ENCODE results near the gene LGALS1.
A peak's percentile ranks its signal among the peaks of the same experiment; 100 is the strongest.
"Not testable (repeated sequence)": the region's sequence is repeated elsewhere in the genome, so short reads cannot be mapped to it uniquely, and the experiment has no call there.

The LGALS1 gene

DNA sequence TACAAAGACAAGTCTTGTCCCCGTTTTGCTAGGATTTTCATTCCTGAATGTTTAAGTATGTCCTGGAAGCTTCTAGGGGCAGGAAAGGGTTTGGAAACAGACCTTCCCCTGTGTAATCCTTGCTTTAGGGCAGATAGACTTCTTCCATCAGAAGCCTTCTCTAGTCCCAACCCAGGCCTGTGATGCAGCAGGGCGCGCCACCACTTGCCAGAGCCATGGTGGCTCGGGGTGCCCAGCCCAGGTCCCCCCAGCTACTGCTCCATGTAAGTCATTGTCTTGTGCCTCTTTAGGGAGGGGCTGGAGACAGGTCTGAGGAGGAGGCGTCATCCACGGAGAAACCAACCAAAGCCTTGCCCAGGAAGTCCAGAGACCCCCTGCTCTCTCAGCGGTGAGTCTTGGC is 15.0 kb downstream of the LGALS1 start:
- DNase-seq (ENCODE audit: low read depth in 2 of 2): no peak

- DNase-seq (ENCODE audit: low read depth in 2 of 2): no peak
Measured at GRCh38 chr22:37690901-37691504, 15.6 kb downstream of the LGALS1 start.

GRCh38 chr22:37692627-37693285 is 17.3 kb downstream of the LGALS1 start:
- no peak for DNase-seq (ENCODE audit: low read depth in 2 of 2)

GRCh38 chr22:37694131-37694530 is 18.7 kb downstream of the LGALS1 start:
- not testable (repeated sequence) for DNase-seq (ENCODE audit: low read depth in 2 of 2)

GRCh38 chr22:37696260-37696656 is 20.8 kb downstream of the LGALS1 start:
- not testable (repeated sequence) for DNase-seq (ENCODE audit: low read depth in 2 of 2)

DNA sequence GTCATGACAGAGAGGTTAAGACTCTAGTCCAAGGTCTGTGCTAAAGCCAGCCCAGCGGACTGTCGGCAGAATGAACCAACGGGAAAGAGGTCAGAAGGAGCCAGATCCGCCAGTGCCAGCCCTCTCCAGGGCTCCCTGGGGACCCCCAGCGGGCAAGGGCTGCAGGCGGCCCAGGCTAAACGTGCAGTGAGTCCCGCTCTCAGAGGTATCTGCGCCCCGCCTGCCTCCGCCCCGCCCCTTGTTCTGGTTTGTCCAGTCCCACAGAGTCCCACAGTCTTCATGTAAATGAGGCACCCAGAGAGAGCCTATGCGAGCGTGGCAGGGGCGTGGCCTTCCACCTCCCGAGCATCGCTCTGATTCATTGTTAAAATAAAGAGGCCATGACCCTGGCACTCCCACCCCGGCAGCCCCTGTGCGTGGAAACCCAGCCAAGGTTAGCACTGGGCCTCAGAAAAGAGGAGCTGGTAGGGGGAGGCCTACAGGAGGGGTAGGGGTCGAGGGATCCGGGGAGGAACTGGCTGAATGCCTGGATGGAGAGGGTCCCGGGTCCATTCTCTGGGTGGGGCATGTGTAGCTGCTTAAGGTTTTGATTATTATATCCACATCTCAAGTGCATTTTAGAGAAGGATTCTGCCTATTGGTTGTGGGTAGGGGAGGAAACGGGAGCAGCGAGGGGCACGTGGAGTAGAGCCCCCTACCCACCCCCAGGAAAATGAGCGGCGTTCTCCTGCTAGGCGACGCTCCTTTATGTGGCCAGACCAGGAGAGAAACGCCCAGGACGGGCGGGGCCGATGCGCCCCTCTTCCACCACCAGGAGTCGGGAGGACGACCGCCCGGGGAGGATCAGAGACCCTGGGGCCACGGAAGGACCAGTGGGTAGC is 21.5 kb downstream of the LGALS1 start, which contains the start of gene TRIOBP:
Gene TRIOBP, plus strand, starts transcription at position 392 of the 881 bp plus-strand sequence. CDS start 4,318 bp downstream, outside the sequence.
- peak; percentile 86 to 92 for DNase-seq (ENCODE audit: low read depth in 2 of 2)

GRCh38 chr22:37697538-37697835 is 22.1 kb downstream of the LGALS1 start:
- no peak for DNase-seq (ENCODE audit: low read depth in 2 of 2)

- DNase-seq (ENCODE audit: low read depth in 2 of 2): no peak
Measured at GRCh38 chr22:37701141-37701786, 25.8 kb downstream of the LGALS1 start.

DNA sequence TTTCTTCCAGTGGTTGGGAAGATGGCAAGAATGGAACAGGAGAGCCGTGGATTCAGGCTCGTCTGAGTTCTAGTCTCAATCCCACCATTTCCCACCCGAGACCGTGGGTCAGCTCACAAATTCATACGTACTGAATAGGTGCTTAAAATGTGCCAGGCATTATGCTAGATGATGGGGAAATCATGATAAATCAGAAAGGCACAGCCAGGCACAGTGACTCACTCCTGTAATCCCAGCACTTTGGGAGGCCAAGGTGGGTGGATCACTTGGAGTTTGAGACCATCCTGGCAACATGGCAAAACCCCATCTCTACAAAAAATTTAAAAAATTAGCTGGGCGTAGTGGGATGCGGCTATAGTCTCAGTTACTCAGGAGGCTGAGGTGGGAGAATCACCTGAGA is 28.5 kb downstream of the LGALS1 start:
- no peak for DNase-seq (ENCODE audit: low read depth in 2 of 2)

DNA sequence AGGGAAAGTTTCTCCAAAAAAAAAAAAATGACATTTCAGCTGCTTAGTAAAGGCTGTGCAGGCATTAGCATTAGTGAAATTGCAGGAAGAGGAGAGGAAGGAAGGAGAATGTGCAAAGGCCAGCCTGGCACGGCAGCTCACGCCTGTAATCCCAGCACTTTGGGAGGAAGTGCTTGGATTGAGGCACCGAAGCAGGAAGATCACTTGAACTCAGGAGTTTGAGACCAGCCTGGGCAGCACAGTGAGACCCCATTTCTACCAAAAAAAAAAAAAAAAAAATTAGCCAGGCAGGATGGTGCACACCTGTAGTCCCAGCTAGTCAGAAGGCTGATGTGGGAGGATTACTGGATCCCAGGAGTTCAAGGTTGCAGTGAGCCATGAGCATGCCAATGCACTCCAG is 29.2 kb downstream of the LGALS1 start:
- DNase-seq (ENCODE audit: low read depth in 2 of 2): no peak

GRCh38 chr22:37705205-37705604 is 29.8 kb downstream of the LGALS1 start:
- DNase-seq (ENCODE audit: low read depth in 2 of 2): no peak

DNA sequence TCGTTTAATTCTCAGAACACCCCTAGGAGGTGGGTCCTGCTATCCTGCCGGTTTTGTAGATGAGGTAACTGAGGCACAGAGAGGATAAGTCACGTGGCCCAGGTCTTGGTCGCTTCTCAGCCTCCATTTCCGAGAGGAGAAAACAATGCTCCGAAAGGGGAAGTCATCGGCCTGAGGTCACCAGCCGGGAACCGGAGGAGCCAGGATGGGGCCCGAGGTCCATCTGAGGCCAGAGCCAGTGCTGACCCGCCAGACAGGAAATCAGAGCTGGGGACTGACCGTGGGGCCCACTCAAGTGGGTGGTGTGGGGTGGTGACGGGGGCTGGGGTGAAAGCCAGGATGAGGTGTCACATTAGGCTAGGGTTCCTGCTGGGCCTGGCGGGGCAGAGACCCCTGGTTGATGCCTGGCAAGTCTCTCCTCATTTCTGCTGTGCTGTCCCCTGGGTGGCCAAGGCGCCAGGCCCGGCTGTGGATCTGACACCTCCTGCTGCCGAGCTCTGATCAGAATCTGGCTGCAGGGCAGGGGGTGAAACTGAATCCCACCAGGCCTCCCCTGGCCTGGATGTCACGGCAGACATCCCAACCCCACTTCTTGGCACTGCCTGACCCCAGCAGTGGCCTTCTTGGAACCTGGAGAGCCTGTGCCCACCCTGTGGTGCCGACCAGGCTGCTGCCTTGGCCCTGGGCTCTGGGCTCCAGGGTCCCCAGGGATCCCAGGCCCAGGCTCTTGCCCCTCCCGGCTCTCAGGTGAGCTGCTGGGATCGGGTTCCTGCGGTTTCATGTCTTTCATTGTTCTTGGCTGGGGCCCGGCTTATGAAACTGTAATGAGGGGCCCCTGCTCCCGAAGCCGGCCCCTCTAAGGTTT is 33.4 kb downstream of the LGALS1 start:
- DNase-seq (ENCODE audit: low read depth in 2 of 2): no peak

- DNase-seq (ENCODE audit: low read depth in 2 of 2): no peak
Measured at GRCh38 chr22:37709445-37709765, 34.0 kb downstream of the LGALS1 start.

- DNase-seq (ENCODE audit: low read depth in 2 of 2): no peak
Measured at GRCh38 chr22:37710675-37711074, 35.2 kb downstream of the LGALS1 start.

DNA sequence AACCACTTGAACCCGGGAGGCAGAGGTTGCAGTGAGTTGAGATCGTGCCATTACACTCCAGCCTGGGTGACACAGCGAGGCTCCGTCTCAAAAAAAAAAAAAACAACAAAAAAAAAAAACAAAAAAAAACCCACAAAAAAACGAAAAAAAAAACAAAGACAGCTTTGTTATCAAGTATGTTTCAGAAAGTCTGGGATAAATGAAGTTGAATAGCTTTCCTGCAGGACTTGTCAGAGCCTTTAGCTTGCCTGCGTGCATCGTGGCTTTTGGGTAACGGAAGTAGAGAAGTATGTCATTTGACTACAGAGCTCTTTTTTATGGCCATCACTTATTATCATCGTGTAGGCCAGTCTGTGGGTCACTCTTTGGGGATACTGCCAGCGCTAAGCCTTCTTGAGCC is 36.1 kb downstream of the LGALS1 start:
- no peak for DNase-seq (ENCODE audit: low read depth in 2 of 2)

- no peak for DNase-seq (ENCODE audit: low read depth in 2 of 2)
Measured at GRCh38 chr22:37713761-37714160, 38.3 kb downstream of the LGALS1 start.

- no peak for DNase-seq (ENCODE audit: low read depth in 2 of 2)
Measured at GRCh38 chr22:37714634-37715033, 39.2 kb downstream of the LGALS1 start.

- DNase-seq (ENCODE audit: low read depth in 2 of 2): no peak
Measured at GRCh38 chr22:37715760-37716159, 40.3 kb downstream of the LGALS1 start.

- DNase-seq (ENCODE audit: low read depth in 2 of 2): no peak
Measured at GRCh38 chr22:37716708-37717107, 41.3 kb downstream of the LGALS1 start.

GRCh38 chr22:37717235-37717634 is 41.8 kb downstream of the LGALS1 start:
- DNase-seq (ENCODE audit: low read depth in 2 of 2): not testable (repeated sequence)

DNA sequence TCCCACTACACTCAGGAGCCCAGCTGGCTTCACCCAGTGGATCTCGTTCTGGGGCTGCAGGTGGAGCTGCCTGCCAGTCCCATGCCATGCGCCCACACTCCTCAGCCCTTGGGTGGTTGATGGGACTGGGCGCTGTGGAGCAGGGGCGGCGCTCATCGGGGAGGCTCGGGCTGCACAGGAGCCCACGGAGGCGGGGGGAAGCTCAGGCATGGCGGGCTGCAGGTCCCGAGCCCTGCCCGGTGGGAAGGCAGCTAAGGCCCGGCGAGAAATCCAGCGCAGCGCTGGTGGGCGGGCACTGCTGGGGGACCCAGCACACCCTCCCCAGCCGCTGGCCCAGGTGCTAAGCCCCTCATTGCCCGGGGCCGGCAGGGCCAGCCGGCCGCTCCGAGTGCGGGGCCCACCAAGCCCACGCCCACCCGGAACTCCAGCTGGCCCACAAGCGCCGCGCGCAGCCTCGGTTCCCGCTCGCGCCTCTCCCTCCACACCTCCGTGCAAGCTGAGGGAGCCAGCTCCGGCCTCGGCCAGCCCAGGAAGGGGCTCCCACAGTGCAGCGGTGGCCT is 42.4 kb downstream of the LGALS1 start:
- DNase-seq (ENCODE audit: low read depth in 2 of 2): not testable (repeated sequence)
